IMR-90 (cell line): ENCODE data around the gene ANKRD2. TPM values are rescaled to one million over a fixed set of nuclear protein-coding genes. Genes with fewer than 3 reads are reported as not detected.

ENCODE experiments used
- ATAC-seq: fragments of 200-7000 bp; cut with Tn5 transposase; 2 replicates; pipeline ENCODE4 v1.9.1; 2020; ENCODE audit warnings: low read depth, mild to moderate bottlenecking, moderate library complexity
- Bru-seq: library from RNA; stranded (reverse); fragments of 400-500 nt; gene quantifications from one replicate; lab custom pipeline; 2021; lab: Mats Ljungman, UMichigan
- BruChase-seq, 2 experiments: library from RNA; stranded (reverse); fragments of 400-500 nt; gene quantifications; one replicate each; lab custom pipeline; 2021; lab: Mats Ljungman, UMichigan
- BruUV-seq: library from RNA; stranded (reverse); fragments of 400-500 nt; replicated peaks from 2 replicates; lab custom pipeline; 2021; lab: Mats Ljungman, UMichigan
- CTCF ChIA-PET: fragments of 300-600 bp; formaldehyde crosslinking; extraction: SDS; loops from one replicate; lab custom pipeline; 2021; ENCODE audit warnings: antibody characterized with exemption; lab: Yijun Ruan, JAX
- POLR2A ChIA-PET: fragments of 300-600 bp; sonication (Branson Sonifier 250); formaldehyde crosslinking; loops from one replicate; lab custom pipeline; 2022; ENCODE audit warnings: antibody characterized with exemption; ENCODE audit not compliant: unreplicated experiment; lab: Charles Lee
- DNase-seq: peaks from one replicate; pipeline ENCODE4 v3.0.0; 2013
- H2AFZ ChIP-seq: replicated peaks from 2 replicates; pipeline ENCODE3; 2013; ENCODE audit warnings: low read length, mild to moderate bottlenecking; ENCODE audit not compliant: poor library complexity
- H2AK5ac ChIP-seq: 2 replicates; pipeline ENCODE4 v1.6.1; 2013; ENCODE audit warnings: low read depth, low read length, inconsistent platforms
- H2AK9ac ChIP-seq: replicated peaks from 2 replicates; pipeline ENCODE3; 2013; ENCODE audit warnings: mild to moderate bottlenecking, low read depth, low read length, moderate library complexity; ENCODE audit not compliant: poor library complexity
- H2BK120ac ChIP-seq: 2 replicates; pipeline ENCODE4 v1.6.1; 2013; ENCODE audit warnings: low read depth, low read length, inconsistent platforms
- H2BK15ac ChIP-seq: 3 replicates; pipeline ENCODE4 v1.6.1; 2013; ENCODE audit warnings: low read depth, low read length, inconsistent platforms
- H2BK20ac ChIP-seq: 2 replicates; pipeline ENCODE4 v1.6.1; 2013; ENCODE audit warnings: low read depth, mild to moderate bottlenecking, inconsistent platforms, low read length, moderate library complexity
- H2BK5ac ChIP-seq: 2 replicates; pipeline ENCODE4 v1.6.1; 2013; ENCODE audit warnings: mild to moderate bottlenecking, low read depth, low read length, inconsistent platforms; ENCODE audit not compliant: poor library complexity, severe bottlenecking
- H3K14ac ChIP-seq: replicated peaks from 2 replicates; pipeline ENCODE4 v1.6.1; 2013; ENCODE audit warnings: low read depth, low read length, inconsistent platforms
- H3K18ac ChIP-seq: 2 replicates; pipeline ENCODE4 v1.6.1; 2013; ENCODE audit warnings: low read depth, low read length, control low read depth
- H3K23ac ChIP-seq: 2 replicates; pipeline ENCODE4 v1.6.1; 2013; ENCODE audit warnings: low read depth, low read length, inconsistent platforms
- H3K27ac ChIP-seq: 2 replicates; pipeline ENCODE4 v1.5.1; 2013; ENCODE audit warnings: mild to moderate bottlenecking, control low read depth, low read length; ENCODE audit not compliant: insufficient read depth
- H3K27me3 ChIP-seq: 2 replicates; pipeline ENCODE4 v1.6.1; 2013; ENCODE audit warnings: low read length; ENCODE audit not compliant: control insufficient read depth, insufficient read depth
- H3K36me3 ChIP-seq: 2 replicates; pipeline ENCODE4 v1.6.1; 2013; ENCODE audit warnings: low read length, mixed read lengths; ENCODE audit not compliant: control insufficient read depth, insufficient read depth
- H3K4ac ChIP-seq: 2 replicates; pipeline ENCODE4 v1.6.1; 2013; ENCODE audit warnings: low read depth, low read length, inconsistent platforms
- H3K4me1 ChIP-seq: 2 replicates; pipeline ENCODE4 v1.6.1; 2013; ENCODE audit warnings: low read length, mixed read lengths; ENCODE audit not compliant: control insufficient read depth, insufficient read depth
- H3K4me2 ChIP-seq: 2 replicates; pipeline ENCODE4 v1.6.1; 2013; ENCODE audit warnings: low read depth, mild to moderate bottlenecking, control low read depth, low read length, moderate library complexity
- H3K4me3 ChIP-seq: 2 replicates; pipeline ENCODE4 v1.5.1; 2013; ENCODE audit warnings: low read depth, mild to moderate bottlenecking, control low read depth, low read length, moderate library complexity; ENCODE audit not compliant: insufficient read depth
- H3K56ac ChIP-seq: 2 replicates; pipeline ENCODE4 v1.6.1; 2013; ENCODE audit warnings: low read length, inconsistent platforms; ENCODE audit not compliant: insufficient read depth; ENCODE audit errors: extremely low read depth
- H3K79me1 ChIP-seq, 2 experiments: 2 replicates each; pipeline ENCODE4 v1.6.1; 2013; ENCODE audit warnings: low read length in 2 of 2, inconsistent platforms in 1 of 2, low read depth in 1 of 2
- H3K9ac ChIP-seq: 2 replicates; pipeline ENCODE4 v1.6.1; 2013; ENCODE audit warnings: low read depth, low read length, control low read depth
- H3K9me1 ChIP-seq: 2 replicates; pipeline ENCODE4 v1.6.1; 2013; ENCODE audit warnings: low read length, inconsistent platforms; ENCODE audit not compliant: insufficient read depth
- H3K9me3 ChIP-seq: 2 replicates; pipeline ENCODE4 v1.6.1; 2013; ENCODE audit warnings: low read length; ENCODE audit not compliant: control insufficient read depth, insufficient read depth
- H4K20me1 ChIP-seq: 2 replicates; pipeline ENCODE4 v1.6.1; 2013; ENCODE audit warnings: low read length, inconsistent platforms; ENCODE audit not compliant: insufficient read depth
- H4K5ac ChIP-seq: 2 replicates; pipeline ENCODE4 v1.6.1; 2013; ENCODE audit warnings: mild to moderate bottlenecking, low read depth, low read length, control low read depth
- H4K8ac ChIP-seq, 2 experiments: 2 replicates each; pipeline ENCODE4 v1.6.1; 2013; ENCODE audit warnings: low read depth in 2 of 2, low read length in 2 of 2, control low read depth in 1 of 2, inconsistent platforms in 1 of 2
- H4K91ac ChIP-seq: 2 replicates; pipeline ENCODE4 v1.6.1; 2013; ENCODE audit warnings: low read depth, low read length, inconsistent platforms; ENCODE audit not compliant: insufficient read depth
- BHLHE40 ChIP-seq: fragments of 150-350 bp; IDR thresholded peaks from 2 replicates; pipeline ENCODE4 v1.6.1; 2016; ENCODE audit warnings: mild to moderate bottlenecking, low read depth, low read length
- CEBPB ChIP-seq: IDR thresholded peaks from 2 replicates; pipeline ENCODE4 v1.6.1; 2012; ENCODE audit warnings: low read depth, low read length, improper control_type of control experiment
- CHD1 ChIP-seq: IDR thresholded peaks from 2 replicates; pipeline ENCODE4 v1.6.1; 2012; ENCODE audit warnings: low read depth, low read length, improper control_type of control experiment
- CTCF ChIP-seq: conservative IDR thresholded peaks from 2 replicates; pipeline ENCODE4 v1.5.1; 2012; ENCODE audit warnings: mild to moderate bottlenecking, low read depth, low read length, improper control_type of control experiment
- ELK1 ChIP-seq: fragments of 150-350 bp; IDR thresholded peaks from 2 replicates; pipeline ENCODE4 v1.6.1; 2016; ENCODE audit warnings: low read depth, mild to moderate bottlenecking, low read length, moderate library complexity, borderline replicate concordance
- FOS ChIP-seq: fragments of 150-350 bp; IDR thresholded peaks from 2 replicates; pipeline ENCODE4 v1.6.1; 2016; ENCODE audit warnings: low read depth, low read length
- MAZ ChIP-seq: IDR thresholded peaks from 2 replicates; pipeline ENCODE4 v1.6.1; 2012; ENCODE audit warnings: low read depth, mild to moderate bottlenecking, low read length, improper control_type of control experiment, moderate library complexity, borderline replicate concordance
- MXI1 ChIP-seq: IDR thresholded peaks from 2 replicates; pipeline ENCODE4 v1.6.1; 2012; ENCODE audit warnings: low read depth, mild to moderate bottlenecking, low read length, moderate library complexity, borderline replicate concordance
- NFE2L2 ChIP-seq: fragments of 150-350 bp; IDR thresholded peaks from 2 replicates; pipeline ENCODE4 v1.6.1; 2016; ENCODE audit warnings: low read depth, mild to moderate bottlenecking, low read length
- RAD21 ChIP-seq: IDR thresholded peaks from 2 replicates; pipeline ENCODE4 v1.6.1; 2012; ENCODE audit warnings: low read length, improper control_type of control experiment
- RCOR1 ChIP-seq: IDR thresholded peaks from 2 replicates; pipeline ENCODE4 v1.6.1; 2012; ENCODE audit warnings: mild to moderate bottlenecking, low read length, improper control_type of control experiment; ENCODE audit not compliant: insufficient replicate concordance
- RFX5 ChIP-seq: IDR thresholded peaks from 2 replicates; pipeline ENCODE4 v1.8.0; 2012; ENCODE audit warnings: low read depth, mild to moderate bottlenecking, low read length, moderate library complexity
- SMC3 ChIP-seq: fragments of 150-350 bp; IDR thresholded peaks from 2 replicates; pipeline ENCODE4 v1.6.1; 2016; ENCODE audit warnings: low read depth, mild to moderate bottlenecking, antibody characterized with exemption, low read length, moderate library complexity
- WGBS, 2 experiments: methylation state at CpG; one replicate each; pipeline versions ENCODE4 v1.1.5 to v1.1.7; 2013; ENCODE audit warnings: missing lambda C conversion rate in 2 of 2; ENCODE audit not compliant: insufficient read length in 1 of 2; ENCODE audit errors: extremely low coverage in 2 of 2; 5-methylcytosine and 5-hydroxymethylcytosine counted together
- dilution Hi-C: fragments of 300-500 bp; cut with HindIII; formaldehyde crosslinking; loops from one replicate; pipeline ENCODE4 v1.14.3; 2018; ENCODE audit warnings: low sequenced_read_pairs; ENCODE audit not compliant: unreplicated experiment
- in situ Hi-C: fragments of 300-500 bp; cut with MboI; formaldehyde crosslinking; loops from 3 replicates; pipeline ENCODE4 v1.14.3; 2019; ENCODE audit warnings: low sequenced_read_pairs, inconsistent platforms, mixed read lengths
- intact Hi-C: fragments of 100-400 bp; cut with micrococcal nuclease; formaldehyde crosslinking; loops from 2 replicates; pipeline ENCODE4 v1.10.0; 2022
- long read RNA-seq: library from polyadenylated mRNA; unstranded; transcript quantifications from one replicate; pipeline ENCODE4 v2.0.0, GENCODE V29; 2021; ENCODE audit not compliant: unreplicated experiment
- polyA plus RNA-seq, 3 experiments: library from polyadenylated mRNA; depleted of rRNA; stranded (reverse); fragments of >200 nt; gene quantifications; 2 replicates each; pipeline ENCODE4 v1.2.3, GENCODE V29; 2012; ENCODE audit warnings: low replicate concordance in 1 of 3
- total RNA-seq: library from RNA; depleted of rRNA; stranded (reverse); fragments of >200 nt; gene quantifications from 2 replicates; pipeline ENCODE4 v1.2.3, GENCODE V29; 2012; rRNA removed

The ANKRD2 gene
- 0.28 and 0.36 TPM in 2 replicates for total RNA-seq
- polyA plus RNA-seq (2012; rRNA removed) = 0.40 and 0.65 TPM in 2 replicates
- 0.36 and 0.63 TPM in 2 replicates for polyA plus RNA-seq (2012; cell fraction: cytosol; rRNA removed)
- 0.29 and 0.38 TPM in 2 replicates for polyA plus RNA-seq (2012; cell fraction: nucleus; rRNA removed; ENCODE audit: low replicate concordance)
- percentile 28 among the genes with signal in this experiment for Bru-seq, nascent RNA
- BruChase-seq, experiment 1, labeled RNA remaining after a 6-hour chase = percentile 35 among the genes with signal in this experiment
- BruChase-seq, experiment 2, labeled RNA remaining after a 2-hour chase = percentile 29 among the genes with signal in this experiment
- long read RNA-seq = 0 reads

- no peaks in the 10 kb centered on the region for H3K79me1 ChIP-seq
- no peak within 1 kb of the TSS for H3K18ac ChIP-seq
- dilution Hi-C loops (no loop called here), intact Hi-C loops (loop anchor here (1.0 to 5.0 kb wide), 4 partner anchors 40 to 160 kb away; partner anchors contain the start of gene AVPI1), in situ Hi-C loops (loop anchor here (10.0 kb wide), 1 partner anchor 162 kb away; the partner anchor contains the start of gene ZFYVE27)
- H2AFZ ChIP-seq = peak within 1 kb of the TSS; percentile 28
- no peak within 1 kb of the TSS for H2BK20ac ChIP-seq
- no peak within 1 kb of the TSS for H3K9ac ChIP-seq
- H4K91ac ChIP-seq = no peak within 1 kb of the TSS
- H3K4me2 ChIP-seq = no peak within 1 kb of the TSS
- H4K5ac ChIP-seq = no peak within 1 kb of the TSS
- H3K4ac ChIP-seq = no peak within 1 kb of the TSS
- DNase-seq = peak; percentile 79
- no TSS peak for BruUV-seq
- no peak within 1 kb of the TSS for H2BK5ac ChIP-seq
- no peak within 1 kb of the TSS for H2BK15ac ChIP-seq
- peaks cover 11% of the 10 kb centered on the region for H3K9me1 ChIP-seq
- H3K14ac ChIP-seq = no peak within 1 kb of the TSS
- no peak within 1 kb of the TSS for H3K56ac ChIP-seq
- no peaks in the 10 kb centered on the region for H3K9me3 ChIP-seq
- ChIA-PET POLR2A (interaction anchor here (0.5 kb wide), 1 partner anchor 171 kb away, joined by 3 read pairs; the partner anchor contains the start of gene RRP12), CTCF (interaction anchor here (0.5 to 1.3 kb wide), 9 partner anchors 13 to 159 kb away, joined by 3 to 7 read pairs (median 3); no protein-coding TSS in a partner anchor)
- H3K4me1 ChIP-seq = peaks cover 16% of the 10 kb centered on the region
- peaks cover 5% of the 10 kb centered on the region; the same call in 1 of the 2 replicates for H4K20me1 ChIP-seq
- peaks cover 19% of the 10 kb centered on the region for H3K36me3 ChIP-seq
- H3K23ac ChIP-seq = no peak within 1 kb of the TSS
- peak; percentile 81 for ATAC-seq
- no peak within 1 kb of the TSS for H3K27ac ChIP-seq
- WGBS, 2 experiments = 73% methylated on average over 5 of the region's 16 CpGs; no CpG with 5 or more reads in 1 of the 2 experiments
- peak within 1 kb of the TSS; percentile 84 for H2AK5ac ChIP-seq
- H2BK120ac ChIP-seq = no peak within 1 kb of the TSS
- H4K8ac ChIP-seq = peak within 1 kb of the TSS in 1 of 2 experiments; percentile 65; a peak in 1 of 4 replicates
- H2AK9ac ChIP-seq = peak within 1 kb of the TSS; percentile 74
- no peak within 1 kb of the TSS for H3K4me3 ChIP-seq
- no peaks in the 10 kb centered on the region for H3K27me3 ChIP-seq
- TF ChIP-seq SMC3 (peak; percentile 91), CTCF (peak; percentile 91), ELK1 (no peak), CEBPB (peak; percentile 65), BHLHE40 (no peak), NFE2L2 (no peak), RAD21 (peak; percentile 93), RFX5 (no peak), FOS (no peak), MXI1 (no peak), CHD1 (no peak), MAZ (no peak), RCOR1 (no peak)
Observed at GRCh38 chr10:97572214-97572989, at the start of gene ANKRD2. Gene ANKRD2 (plus strand): TSS chr10:97572779. CDS start chr10:97572789, 10 bp downstream.
